Ovary (tissue), 3 donors: ENCODE data around the gene KRTAP19-1.

Experiments
- CTCF ChIP-seq, 3 donors: fragments of 450-650 bp in 2 of 3; fragments of 200-600 bp in 1 of 3; IDR thresholded peaks; one replicate each; pipeline versions ENCODE4 v1.5.1 to v1.8.0; 2016 to 2022; ENCODE audit warnings: antibody characterized with exemption in 3 of 3, mild to moderate bottlenecking in 1 of 3
- EP300 ChIP-seq: sonication (generic); formaldehyde crosslinking; IDR thresholded peaks from one replicate; pipeline ENCODE4 v1.6.1; 2017; ENCODE audit warnings: antibody characterized with exemption
- POLR2A ChIP-seq: fragments of 450-650 bp; IDR thresholded peaks from one replicate; pipeline ENCODE4 v1.6.1; 2017; ENCODE audit warnings: antibody characterized with exemption, mild to moderate bottlenecking, moderate library complexity
- donor health status: DM: no; HTN: no; CAD: no.

- TF ChIP-seq CTCF (IDR thresholded peaks at IDR 0.05) (no peak), POLR2A (no peak), EP300 (no peak)
Observed at GRCh38 chr21:30444204-30444603, 36.0 kb downstream of the KRTAP19-1 start.
